Activated effector memory CD4-positive, alpha-beta T cell treated with anti-CD3 and anti-CD28 coated beads, Interleukin-2, amount 50 U/mL, for 16 hours (primary cell): Measurements from ENCODE around the gene BTBD19.

Experiments used
- DNase-seq: peaks from one replicate; pipeline ENCODE4 v3.0.0-alpha.2; 2020

BTBD19 gene

GRCh38 chr1:44788120-44788860 is 20.0 kb upstream of the BTBD19 start, which contains the start of gene BEST4:
BEST4 (minus strand) TSS chr1:44788170; CDS start chr1:44787705, 465 bp downstream.
- DNase-seq: no peak

GRCh38 chr1:44790968-44791801 is 17.1 kb upstream of the BTBD19 start:
- peak; percentile 51 for DNase-seq

- peak; percentile 34 for DNase-seq
These were observed 15.4 kb upstream of the BTBD19 start for GRCh38 chr1:44792736-44793502.

- peak; percentile 12 for DNase-seq
These were observed 10.4 kb upstream of the BTBD19 start for GRCh38 chr1:44797886-44798285.

GRCh38 chr1:44798481-44799365 is 9.6 kb upstream of the BTBD19 start:
- peak; percentile 61 for DNase-seq

GRCh38 chr1:44799770-44800584 is 8.3 kb upstream of the BTBD19 start, which contains the start of gene PLK3:
PLK3 (plus strand) TSS chr1:44800377; CDS start chr1:44800464, 87 bp downstream.
- DNase-seq: peak; percentile 99

GRCh38 chr1:44801491-44802305 is 6.6 kb upstream of the BTBD19 start:
- DNase-seq: peak; percentile 81

GRCh38 chr1:44802306-44803061 is 5.8 kb upstream of the BTBD19 start:
- peak; percentile 70 for DNase-seq

- no peak for DNase-seq
These were observed 5.3 kb upstream of the BTBD19 start for GRCh38 chr1:44803062-44803311.

GRCh38 chr1:44803312-44804095 is 4.8 kb upstream of the BTBD19 start:
- peak; percentile 64 for DNase-seq

- DNase-seq: peak; percentile 63
These were observed 2.9 kb upstream of the BTBD19 start for GRCh38 chr1:44805311-44806024.

- DNase-seq: peak; percentile 72
These were observed 2.2 kb upstream of the BTBD19 start for GRCh38 chr1:44806025-44806703.

- no peak for DNase-seq
These were observed 1.5 kb upstream of the BTBD19 start, which contains the start of gene DYNLT4 for GRCh38 chr1:44806704-44807363. DYNLT4 (minus strand) TSS chr1:44807351; CDS start chr1:44806668, 683 bp downstream.

GRCh38 chr1:44807364-44808062 is 810 bp upstream of the BTBD19 start:
- peak; percentile 95 for DNase-seq

GRCh38 chr1:44808938-44809917 is 905 bp downstream of the BTBD19 start:
- peak; percentile 94 for DNase-seq
